ENCODE measurements around the gene BAD. TPM values are rescaled to one million over a fixed set of nuclear protein-coding genes. Genes with fewer than 3 reads are reported as not detected.

The BAD gene
- total RNA-seq, 4 donors from 2014 or later: 47.1 to 92.5 (median 90.6) TPM

- no peak for TF ChIP-seq CTCF (IDR thresholded peaks at IDR 0.05; ENCODE audit: low read depth)
These were observed 44.6 kb downstream of the BAD start for GRCh38 chr11:64239662-64240434.

- TF ChIP-seq CTCF (IDR thresholded peaks at IDR 0.05; ENCODE audit: low read depth): no peak
These were observed 45.5 kb downstream of the BAD start for GRCh38 chr11:64238999-64239398.

- no peak for TF ChIP-seq CTCF (IDR thresholded peaks at IDR 0.05; ENCODE audit: low read depth)
These were observed 46.4 kb downstream of the BAD start for GRCh38 chr11:64238076-64238475.

- TF ChIP-seq CTCF (IDR thresholded peaks at IDR 0.05; ENCODE audit: low read depth): no peak
These were observed 46.9 kb downstream of the BAD start for GRCh38 chr11:64237484-64237951.

DNA sequence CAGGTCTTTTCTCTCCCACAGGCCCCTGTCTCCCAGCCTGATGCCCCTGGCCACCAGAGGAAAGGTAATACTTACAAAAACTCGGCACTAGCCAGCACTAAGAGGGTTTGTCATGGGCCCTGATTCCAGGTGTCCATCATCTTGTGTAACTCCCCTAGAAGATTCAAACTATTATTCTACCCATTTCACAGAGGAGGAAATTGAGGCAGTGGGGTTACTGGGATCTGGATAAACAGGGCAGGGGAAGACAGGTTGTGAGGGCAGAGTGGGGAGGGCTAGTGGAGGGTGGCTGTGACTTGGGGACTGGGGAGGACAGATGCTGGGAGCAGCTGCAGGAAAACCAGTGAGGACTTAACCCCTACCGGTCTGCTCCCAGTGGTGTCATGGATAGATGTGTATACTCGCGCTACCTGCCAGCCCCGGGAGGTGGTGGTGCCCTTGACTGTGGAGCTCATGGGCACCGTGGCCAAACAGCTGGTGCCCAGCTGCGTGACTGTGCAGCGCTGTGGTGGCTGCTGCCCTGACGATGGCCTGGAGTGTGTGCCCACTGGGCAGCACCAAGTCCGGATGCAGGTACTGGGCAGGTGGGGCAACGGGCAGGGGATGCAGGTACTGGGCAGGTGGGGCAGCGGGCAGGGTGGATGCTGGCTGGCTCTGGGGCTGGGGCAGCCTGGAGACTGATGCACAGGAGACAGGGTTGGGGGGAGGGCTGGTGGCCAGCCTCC is 48.9 kb downstream of the BAD start:
- no peak for TF ChIP-seq CTCF (IDR thresholded peaks at IDR 0.05; ENCODE audit: low read depth)

GRCh38 chr11:64234647-64235379 is 49.7 kb downstream of the BAD start:
- no peak for TF ChIP-seq CTCF (IDR thresholded peaks at IDR 0.05; ENCODE audit: low read depth)
